Lung microvascular endothelial cell (primary cell): Measurements from ENCODE around the gene PTPA. TPM values are rescaled to one million over a fixed set of nuclear protein-coding genes. Genes with fewer than 3 reads are reported as not detected.
A peak's percentile ranks its signal among the peaks of the same experiment; 100 is the strongest.

Experiments used
- DNase-seq, 2 donors: peaks; one replicate each; pipeline versions ENCODE4 v3.0.0 to v3.0.0-alpha.2; 2010; ENCODE audit warnings: low read depth in 2 of 2
- total RNA-seq: library from RNA; depleted of rRNA; stranded (reverse); fragments of >200 nt; gene quantifications from 2 replicates; pipeline ENCODE4 v1.2.1, GENCODE V29; 2014

Gene PTPA
- total RNA-seq, 1 donor from 2014 or later: 86.1 TPM

DNA sequence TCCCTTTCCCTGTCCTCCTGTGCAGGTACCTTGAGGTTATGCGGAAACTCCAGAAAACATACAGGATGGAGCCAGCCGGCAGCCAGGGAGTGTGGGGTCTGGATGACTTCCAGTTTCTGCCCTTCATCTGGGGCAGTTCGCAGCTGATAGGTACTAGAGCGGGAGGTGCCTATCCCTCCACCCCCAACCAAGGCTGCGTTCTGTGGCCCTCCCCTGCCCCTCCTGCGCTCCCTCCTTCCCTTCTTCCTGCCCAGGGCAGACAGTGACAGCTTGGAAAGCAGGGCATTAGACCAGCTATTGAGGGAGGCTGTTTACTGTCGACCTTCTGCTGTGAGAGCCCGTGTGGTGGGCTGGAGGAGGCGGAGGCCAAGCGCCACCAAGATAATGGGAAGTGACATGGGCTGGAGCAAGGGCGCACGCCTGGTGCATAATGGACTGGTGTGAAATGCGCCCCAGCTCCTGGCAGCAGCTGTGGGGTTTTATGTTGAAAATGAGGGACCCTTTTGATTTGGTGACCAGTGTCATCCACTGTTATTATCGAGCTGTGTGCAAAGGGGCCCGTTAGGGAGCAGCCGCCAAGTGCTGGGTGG is 25.3 kb downstream of the PTPA start:
- no peak for DNase-seq

DNA sequence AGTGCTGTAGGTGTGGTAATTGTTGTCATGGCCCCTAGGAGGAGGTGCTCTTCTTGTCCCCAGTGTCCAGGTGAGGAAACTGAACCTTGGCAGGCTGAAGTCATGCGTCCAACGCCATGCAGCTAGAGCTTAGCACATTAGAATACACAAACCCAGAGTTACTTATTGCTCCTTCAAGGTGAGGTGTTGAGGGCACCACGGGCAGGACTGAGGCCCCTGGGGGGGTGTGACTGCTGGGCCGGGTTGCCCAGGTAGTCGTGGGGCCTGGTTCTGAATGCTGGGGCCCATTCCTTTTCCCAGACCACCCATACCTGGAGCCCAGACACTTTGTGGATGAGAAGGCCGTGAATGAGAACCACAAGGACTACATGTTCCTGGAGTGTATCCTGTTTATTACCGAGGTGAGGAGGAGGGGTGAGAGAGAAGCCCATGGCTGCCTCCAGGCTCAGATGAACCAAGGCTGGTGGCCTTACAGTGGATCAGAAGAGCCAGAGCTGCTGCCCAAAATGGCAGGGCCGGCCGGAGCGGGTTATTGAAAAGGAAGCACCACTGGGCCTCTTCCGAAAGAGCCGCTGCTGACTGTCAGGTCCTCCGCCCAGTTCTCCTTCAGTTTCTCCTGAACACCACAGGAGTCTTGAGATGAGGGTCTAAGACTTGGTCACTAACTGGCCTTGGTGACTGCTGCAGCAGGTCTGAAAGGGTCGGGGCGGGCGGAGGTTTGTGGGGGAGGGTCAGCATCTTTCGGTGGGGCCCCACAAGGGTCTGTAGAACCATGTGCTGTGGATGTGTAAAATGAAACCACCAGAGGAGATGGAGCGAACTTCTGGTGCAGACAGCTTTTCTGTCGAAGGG is 26.3 kb downstream of the PTPA start:
- DNase-seq: no peak

DNA sequence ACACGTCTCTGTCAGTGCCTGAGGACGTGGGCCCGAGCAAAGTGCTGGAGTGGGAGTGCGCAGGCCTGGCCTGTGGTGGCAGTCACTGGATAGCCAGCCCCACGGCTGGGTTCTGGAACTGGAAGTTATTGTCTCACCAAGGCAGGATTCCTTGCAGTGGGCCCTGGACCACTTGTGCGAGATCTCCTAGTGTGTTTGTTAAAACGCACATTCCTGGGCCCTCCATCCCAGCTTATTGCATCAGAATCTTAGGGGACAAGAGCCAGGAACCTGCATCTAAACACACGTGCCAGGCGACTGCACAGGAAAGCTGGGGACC is 26.9 kb downstream of the PTPA start:
- no peak for DNase-seq

DNA sequence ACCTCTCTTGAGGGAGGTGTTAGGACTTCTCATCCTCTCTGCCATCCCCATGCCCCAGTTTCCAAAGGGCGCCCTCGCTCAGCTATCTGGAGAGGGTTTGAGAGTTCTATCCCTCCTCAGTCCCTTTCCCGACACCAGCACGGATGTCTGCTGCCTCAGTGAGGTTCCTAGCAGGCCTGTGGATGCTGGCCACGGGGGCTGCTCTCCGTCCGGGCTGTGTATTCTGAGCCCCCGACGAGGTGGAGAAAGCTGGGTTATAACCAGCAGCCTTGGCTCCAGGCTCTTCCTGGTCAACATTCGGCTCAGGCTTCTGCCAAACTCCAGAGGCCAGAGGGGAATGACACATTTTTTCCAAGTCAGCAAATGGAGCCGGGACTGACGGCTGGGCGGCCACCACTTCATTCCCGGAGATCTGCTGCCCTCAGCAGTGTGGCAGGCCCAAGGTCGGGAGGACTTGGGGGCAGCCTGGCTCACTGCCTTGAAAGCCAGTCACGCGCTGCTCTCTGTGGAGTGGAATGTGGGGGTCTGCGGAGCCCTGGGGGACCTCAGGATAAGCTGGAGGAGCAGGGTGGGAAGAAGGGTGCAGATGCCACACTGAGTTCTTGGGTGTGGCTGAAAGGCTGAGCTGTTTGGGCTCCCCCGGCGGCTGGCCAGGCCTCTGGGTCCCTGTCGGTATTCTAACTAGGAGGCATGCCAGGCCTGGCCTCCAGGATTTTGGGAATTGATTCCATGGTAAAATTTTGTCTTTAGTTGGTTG is 27.4 kb downstream of the PTPA start:
- DNase-seq: peak; percentile 55 to 96

DNA sequence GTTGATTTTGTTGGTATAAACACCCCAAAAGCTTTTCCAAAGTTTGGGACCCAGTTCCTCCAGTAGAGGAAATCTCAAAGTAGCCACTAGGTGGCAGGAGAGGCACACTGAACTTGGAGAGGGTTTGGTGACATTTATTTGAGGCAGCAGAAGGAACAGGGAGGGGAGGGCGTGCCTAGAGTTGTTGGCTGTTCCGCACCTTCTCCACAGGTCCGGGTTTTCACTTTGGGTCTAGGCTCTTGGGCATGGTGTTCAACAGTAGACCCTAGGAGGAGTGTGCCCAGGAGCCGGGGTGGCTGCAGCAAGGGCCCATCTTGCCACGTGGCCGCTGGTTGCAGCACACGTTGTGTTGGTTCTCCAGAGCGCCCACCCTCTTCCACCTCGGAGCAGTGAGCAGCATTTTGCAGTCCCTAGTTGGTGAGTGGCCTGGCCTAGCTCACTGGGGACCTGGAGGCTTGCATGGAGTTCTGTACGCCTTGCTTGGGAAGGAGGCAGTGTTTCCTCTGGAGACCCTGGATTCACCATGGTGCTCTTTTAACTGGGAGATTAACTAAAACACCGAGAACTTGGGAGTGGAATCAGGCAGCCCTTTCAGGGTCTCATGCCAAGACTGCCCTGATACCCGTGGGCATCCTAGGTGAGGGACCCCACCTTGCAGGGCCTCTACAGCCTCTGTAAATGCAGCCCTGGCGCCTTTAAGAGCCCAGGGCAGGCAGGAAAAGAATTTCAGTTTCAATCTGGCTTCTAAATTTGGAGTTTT is 28.2 kb downstream of the PTPA start:
- DNase-seq: peak; percentile 85 to 93

DNA sequence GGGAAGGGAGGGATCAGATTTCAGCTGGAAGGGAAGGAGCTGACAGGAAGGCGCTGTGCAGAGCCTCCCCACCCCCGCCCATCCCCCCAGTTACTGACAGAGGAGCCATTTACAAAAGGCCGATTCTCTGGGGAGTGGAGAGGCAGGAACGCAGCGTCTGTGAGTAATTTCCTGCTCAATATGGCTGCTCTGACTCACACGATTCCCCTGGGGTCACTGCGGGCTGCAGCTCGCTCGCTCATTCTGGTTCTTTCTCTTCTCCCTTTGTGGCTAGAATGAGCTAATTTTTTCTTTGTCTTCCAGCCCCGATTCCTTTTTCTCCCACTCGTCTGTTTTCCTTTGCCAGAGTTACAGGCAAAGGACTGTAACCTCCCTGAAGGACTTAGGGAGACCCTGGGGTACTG is 28.8 kb downstream of the PTPA start:
- peak; percentile 99 to 100 for DNase-seq

DNA sequence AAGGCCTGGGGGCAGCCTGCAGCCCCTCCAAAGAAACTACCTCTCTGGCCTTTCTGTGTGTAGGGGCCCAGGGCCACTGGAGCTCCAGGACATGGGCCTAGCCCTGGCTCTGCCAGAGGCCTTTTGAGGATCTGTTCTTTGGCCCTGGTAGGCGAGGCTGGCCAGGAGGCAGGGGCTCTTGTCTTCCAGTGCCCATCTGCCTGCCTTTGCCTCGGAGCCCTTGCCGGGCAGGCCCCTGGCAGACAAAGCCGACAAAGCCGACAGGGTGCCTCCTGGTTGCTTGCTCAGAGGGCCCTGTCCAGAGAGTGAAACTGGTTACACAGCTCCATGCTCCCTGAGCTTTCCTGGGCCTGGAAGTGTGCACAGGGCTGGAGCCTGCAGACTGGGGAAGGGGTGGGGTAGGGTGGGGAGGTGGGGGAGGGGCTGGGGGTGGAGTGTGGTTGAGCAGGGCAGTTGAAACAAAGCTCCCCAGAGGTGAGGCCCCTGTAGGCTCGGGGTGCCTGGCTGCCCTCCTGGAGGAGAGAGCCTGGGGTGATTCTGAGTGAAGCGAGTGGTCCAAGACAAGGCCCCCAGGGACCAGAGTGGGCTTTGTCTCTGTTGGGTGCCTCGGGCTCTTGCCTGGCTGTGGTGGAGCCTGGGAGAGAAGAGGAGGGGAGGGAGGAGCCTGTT is 29.3 kb downstream of the PTPA start:
- DNase-seq: peak; percentile 53 to 60

DNA sequence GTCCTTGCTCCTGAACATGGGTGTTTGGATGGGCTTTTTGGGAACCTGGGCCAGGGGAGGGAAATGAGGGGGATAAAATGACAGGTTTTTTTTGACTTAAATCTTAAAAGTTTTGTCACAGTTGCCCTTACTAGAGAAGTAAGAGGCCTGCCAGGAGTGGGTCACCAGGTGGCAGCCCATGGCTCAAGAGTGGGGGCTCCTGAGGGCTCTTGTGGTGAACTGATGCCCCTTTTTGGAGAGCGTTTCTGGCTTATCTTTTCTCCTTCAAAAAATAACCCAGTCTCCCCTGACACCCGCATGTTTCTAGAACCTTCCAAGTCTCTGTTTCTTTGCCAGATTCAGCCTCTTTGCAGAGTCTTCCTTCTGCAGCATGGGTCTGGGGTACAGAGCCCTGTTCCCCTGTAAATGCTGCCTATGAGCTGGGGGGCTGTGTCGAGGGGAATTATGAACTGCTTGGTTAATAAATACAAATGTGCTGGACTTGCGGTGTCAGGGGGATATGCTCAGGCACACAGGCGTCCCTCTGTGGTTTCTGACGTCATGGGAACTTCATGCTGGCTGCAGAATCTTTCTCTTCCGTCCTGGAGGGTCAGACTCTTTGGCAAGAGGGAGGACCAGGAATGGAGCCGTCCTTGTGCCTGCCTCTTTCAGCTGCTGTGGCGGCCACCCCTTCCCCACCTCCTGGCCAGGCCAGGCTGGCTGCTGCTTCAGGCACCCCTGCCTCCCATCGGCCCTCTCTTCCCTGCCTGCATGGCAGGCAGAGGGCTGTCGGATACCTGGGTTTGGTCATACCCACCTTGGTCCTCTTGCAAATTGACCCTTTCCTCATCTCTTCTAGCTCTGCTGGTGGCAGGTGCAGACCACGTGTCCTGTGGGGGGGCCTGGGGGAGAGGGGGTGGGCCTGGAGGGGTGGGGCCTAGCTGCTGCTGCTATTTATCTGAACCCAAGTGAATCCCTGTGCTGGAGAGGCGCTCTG is 30.1 kb downstream of the PTPA start:
- DNase-seq: peak; percentile 85 to 91

DNA sequence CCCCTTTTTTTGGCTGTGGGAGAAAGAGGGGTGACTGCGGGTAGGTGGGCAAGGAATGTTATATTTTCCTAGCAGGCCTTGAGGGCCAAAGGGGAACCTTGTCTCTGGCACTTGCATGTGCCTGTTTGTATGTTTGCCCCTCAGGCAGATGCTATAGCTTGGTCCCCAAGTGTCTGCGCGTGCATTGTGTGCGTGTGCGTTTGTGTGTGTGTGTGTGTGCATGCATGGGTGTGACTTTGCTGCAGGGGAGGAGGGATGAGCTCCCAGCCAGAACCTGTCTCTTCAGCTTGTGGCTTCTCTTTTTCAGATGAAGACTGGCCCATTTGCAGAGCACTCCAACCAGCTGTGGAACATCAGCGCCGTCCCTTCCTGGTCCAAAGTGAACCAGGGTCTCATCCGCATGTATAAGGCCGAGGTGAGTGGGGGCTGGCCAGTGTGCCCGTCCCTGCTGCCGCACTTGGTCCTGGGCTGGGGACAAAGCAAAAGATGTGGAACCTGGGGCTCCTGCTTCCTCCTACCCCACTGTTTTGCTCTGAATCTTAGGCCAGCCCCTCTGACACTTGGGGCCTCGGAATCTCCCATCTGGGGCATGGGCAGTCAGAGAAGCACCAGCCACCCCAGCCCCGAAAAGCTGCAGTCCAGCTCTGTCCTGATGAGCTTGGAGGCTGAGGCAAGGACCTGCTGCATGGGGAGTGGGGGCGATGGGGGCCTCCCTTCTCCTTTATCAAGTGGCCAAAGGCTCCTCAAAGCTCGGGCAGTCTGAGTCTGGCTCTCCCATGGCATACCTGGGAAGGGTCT is 31.1 kb downstream of the PTPA start:
- DNase-seq: no peak

DNA sequence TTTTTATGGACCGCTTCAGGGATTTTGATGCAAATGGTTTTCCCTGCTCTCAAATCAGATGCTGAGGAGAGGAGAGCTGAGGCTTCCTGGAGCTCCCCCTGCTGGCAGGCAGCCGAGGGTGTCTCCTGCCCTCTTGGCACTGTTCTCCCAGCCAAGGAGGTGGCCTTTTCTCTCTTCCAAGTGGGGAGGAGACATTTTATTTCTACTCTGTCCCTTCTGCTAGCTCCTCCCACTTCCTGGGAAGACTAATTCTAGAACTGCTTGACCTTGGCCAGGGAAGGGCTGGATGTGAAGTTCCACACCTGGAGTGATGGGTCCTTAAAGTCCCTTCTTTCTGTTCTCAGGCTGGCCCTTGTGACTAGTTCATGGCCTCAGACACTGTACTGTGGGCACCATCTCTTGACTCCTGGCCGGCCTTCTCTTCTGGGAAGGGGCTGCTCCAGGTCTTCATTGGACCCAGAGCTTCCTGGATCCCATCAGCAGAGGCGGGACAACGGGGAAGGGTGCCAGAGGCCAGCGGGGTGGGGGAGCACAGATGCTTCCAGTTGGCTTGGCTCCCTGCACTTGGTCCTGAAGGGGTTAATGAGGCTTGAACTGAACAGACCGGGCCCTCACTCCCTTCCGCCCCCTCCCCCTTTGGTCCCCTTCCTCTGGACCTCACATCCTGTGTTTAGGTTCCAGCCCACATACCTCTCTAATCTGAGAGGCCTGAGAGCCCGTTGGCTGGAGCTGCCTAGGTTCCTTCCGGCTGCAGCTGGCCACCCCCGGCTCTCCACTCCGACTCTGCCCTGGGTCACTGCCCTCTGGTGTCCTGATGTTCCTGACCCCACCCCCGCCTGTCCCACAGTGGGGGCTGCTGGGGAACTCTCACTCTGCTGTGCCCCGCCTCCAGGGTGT is 32.1 kb downstream of the PTPA start:
- peak; percentile 93 to 95 for DNase-seq

DNA sequence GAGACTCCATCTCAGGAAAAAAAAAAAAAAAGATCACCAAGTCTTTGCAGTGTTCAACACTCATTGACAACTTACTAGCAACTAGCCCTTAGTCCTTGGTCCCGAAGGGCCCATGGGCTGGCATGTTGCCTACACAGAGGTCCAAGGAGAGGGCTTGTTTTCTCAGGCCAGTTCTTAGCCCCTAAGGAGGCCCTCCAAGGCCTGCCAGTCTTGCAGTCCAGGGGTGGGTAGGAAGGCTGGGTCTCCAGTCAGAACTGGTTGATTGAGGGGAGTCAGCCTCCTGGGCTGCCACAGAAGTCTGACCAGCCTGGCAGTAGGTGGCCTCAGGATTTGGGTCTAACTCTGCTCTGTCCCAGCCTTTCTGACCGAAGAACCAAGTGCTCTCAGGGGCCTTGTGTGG is 34.1 kb downstream of the PTPA start:
- DNase-seq: no peak

DNA sequence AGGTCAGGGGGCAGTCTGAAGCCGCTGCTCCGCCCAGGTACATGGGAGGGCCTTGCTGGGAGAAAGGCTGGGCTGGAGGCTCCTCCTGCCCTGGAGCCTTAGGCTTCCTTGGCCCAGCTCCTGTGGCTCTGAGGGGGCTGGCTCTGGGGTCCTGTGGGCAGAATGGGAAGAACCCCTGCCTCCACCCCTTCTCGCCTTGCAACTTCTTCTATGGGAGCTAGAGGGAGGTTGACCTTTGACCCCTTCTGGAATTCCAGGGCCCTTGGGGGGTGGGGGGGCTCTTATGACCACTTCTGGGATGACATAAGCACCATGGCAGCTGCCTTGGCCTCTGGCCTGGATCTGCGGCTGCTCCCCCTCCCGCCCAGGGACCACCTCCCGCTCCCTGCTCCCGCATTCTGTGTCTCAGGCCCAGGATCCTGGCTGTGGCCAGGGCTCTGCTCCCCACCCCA is 34.7 kb downstream of the PTPA start:
- peak in 1 of 2 donors; percentile 66 for DNase-seq

DNA sequence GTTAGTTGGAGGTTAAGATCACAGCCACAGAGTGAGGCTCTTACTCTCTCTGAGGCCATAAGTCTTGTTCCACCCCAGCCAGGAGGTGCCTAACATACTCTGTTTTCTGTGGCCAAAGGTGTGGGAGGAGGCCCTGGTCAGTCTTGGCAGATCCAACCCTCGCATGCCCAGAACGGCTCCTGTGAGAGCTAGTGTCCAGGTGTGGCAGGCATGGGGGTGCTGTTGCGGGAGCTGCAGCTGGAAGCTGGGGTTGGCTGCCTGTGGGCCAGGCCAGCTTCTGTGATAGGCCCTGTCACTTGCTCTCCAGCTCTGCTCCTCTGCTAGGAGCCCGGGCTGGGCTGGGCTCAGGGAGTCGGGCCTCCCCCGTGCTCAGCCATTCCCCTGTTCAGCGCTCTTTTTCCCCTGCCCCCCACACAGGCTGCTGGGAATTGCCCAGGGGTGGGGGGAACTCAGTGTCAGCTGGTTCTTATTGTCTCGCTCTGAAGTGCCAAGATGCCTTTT is 35.3 kb downstream of the PTPA start:
- peak in 1 of 2 donors; percentile 29 for DNase-seq

DNA sequence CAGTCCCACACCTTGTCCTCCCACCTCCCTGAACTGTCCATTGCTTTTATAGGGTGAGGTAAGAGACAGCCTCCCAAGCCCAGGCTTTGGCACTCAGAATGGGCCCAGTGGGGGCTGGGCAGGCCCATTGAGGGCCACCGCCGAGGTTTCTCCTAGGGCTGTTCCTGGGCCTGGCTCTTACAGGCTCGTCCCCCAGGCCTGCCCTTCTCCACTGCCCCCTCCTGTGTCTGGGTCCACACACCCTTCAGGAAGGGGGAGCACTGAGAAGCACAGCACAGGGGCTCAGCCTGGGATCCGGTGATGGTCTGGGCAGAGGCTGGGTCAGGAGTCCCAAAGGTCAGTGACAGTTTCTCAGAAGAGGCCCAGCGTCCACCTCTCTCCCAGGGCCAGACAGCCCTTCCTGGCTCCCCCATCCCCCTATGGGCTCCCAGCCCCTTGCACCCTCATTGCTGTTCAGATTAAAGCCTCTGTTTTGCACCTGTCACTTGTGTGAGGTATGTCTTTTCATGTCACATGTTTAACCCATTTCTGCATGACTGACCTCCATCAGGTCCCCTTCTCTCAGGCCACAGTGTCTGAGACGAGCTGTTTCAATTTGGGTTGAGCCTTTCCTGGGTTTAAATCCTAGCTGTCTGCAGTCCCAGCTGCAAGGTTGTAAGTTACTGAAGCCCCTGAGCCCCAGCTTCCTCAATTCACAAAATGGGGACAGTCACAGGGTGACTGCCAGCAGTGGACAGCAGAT is 37.4 kb downstream of the PTPA start:
- DNase-seq: no peak

DNA sequence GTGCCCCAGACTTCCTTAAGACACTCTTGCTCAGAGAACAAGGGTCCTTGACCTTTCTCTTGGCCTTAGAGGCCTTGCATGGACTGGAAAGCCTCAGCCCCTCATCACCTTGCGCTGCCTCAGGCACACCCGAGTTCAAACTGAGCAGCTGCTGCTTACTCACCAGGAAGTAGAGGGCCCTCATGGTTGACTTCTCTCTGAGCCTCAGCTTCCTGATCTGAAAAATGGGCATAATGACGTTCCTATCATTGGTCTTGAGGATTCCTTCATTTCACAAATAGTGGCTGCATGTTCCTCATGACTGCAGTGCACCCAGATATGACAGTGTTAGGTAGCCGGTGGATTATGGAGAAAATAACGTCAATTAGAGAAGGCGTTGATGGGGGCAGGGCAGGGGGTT is 38.2 kb downstream of the PTPA start:
- no peak for DNase-seq

DNA sequence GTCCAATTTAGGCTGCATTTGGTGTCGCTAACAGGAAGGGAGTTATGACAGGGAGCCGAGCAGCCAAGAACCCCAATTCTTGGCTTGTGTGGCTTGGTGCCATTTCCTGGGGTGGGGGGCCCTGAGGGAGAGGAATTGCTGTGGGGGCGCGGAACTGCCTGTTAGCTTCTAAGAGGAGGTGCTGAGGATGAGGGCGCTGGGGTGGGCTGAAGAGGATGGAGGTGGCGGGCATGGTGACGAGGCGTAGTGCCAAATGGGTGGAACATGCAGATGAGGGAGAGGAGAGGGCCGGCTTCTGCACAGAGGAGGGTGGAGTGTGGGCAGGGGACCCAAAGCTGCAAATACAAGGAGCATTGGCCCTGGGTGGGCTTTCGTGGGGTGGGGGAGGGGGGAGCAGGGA is 38.9 kb downstream of the PTPA start:
- DNase-seq: no peak

DNA sequence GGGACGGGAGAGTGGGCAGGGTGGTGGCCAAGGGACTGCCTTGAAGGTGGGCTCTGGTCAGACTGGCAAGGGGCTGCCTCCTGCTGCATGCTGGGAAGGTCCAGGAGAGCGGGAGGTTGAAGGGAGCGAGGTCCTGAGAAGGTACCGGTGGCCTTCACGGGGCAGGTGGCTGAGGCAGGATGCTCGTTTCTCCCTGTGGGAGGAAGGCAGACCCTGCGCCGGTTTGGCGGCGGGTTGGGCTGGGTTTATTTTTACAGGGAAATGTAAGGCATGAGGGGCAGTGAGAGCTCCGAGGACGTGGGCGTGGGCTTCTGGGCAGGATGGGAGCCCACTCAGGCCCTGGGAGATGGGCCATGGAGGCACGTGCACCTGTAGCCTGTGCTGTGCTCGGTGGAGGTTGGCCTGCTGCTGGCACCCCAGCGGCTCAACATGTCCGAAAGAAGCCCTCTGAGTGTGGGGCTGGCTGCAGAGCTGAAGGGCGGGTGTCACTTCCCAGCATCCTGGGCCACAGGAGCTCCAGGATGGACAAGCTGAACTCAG is 39.5 kb downstream of the PTPA start:
- no peak for DNase-seq
